Medulla oblongata (tissue), 1 donor: ENCODE data around the gene SEMA3F.
A peak's percentile ranks its signal among the peaks of the same experiment; 100 is the strongest.

Source experiments
- DNase-seq: peaks from one replicate; pipeline ENCODE4 v3.0.0-alpha.2; 2015; ENCODE audit errors: extremely low spot score

The SEMA3F gene

DNA sequence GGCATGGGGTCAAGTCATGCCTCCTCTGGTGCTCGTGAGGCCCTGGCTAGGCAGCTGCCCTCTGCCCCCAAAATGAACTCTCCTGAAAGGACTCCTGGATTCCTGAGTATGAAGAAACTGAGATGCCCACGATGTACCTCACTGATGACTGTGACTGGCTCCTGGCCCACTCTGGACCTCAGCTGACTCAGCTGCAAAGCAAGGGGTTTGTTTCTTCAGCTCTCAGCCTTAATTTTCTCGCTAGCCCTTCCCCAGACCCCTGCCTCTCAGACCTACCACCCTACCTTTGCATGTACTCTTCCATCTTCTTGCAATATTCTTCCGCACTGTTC lies 75.6 kb downstream of the SEMA3F start:
- no peak for DNase-seq

DNA sequence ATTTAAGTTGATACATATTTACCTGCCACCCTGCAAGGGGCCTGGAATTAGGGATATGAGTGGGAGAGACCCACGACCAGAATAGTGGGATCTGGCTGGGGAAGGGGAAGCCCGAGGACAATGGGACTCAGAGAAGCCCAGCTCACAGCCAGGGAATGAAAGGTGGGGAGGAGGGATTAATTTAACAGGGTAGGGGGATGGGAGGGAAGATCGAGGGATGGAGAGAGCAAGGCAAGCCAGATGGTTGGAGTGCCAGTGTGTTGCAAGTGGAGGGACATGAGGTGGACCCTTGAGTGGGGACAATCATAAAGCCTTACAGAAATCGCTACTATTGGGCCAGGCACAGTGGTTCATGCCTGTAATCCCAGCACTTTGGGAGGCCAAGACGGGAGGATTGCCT lies 76.5 kb downstream of the SEMA3F start:
- DNase-seq, result no peak

DNA sequence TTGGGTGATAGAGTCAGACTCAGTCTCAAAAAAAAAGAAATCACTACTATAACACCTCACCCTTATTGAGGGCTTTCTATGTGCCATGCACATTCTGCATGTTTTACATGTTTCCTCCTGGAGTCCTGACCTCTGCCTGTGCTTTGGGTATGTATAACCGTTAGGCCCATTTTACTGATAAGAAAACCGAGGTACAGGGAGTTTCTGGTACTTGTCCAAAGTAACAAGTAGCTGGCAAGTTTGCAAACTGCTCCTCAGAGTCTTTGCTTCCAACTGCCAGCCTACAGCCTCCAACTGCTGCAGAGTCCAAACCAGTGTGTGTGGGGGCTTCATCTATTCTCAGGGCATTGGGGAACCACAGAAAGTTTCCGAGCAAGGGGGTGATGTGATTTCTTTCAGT lies 77.2 kb downstream of the SEMA3F start:
- DNase-seq, result no peak

DNA sequence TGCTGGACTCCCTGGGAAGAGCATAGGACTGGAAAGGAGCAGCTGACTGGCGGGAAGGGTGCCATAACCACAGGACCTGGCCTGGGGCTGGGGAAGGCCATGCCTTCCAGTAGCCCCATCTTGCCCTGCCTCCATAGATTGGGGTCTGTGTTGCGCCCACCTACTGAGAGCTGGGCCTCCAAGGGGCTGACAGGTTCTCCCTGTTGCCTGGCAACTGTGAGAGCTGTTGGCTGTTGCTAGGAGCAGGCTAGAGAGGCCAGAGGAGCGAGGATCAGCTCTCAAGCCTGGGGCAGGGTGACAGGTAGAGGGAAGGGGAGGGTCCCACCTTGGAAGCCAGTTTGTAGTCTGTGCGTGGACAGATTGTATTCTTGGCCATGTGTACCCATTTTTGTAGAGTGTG lies 78.1 kb downstream of the SEMA3F start:
- no peak for DNase-seq

DNA sequence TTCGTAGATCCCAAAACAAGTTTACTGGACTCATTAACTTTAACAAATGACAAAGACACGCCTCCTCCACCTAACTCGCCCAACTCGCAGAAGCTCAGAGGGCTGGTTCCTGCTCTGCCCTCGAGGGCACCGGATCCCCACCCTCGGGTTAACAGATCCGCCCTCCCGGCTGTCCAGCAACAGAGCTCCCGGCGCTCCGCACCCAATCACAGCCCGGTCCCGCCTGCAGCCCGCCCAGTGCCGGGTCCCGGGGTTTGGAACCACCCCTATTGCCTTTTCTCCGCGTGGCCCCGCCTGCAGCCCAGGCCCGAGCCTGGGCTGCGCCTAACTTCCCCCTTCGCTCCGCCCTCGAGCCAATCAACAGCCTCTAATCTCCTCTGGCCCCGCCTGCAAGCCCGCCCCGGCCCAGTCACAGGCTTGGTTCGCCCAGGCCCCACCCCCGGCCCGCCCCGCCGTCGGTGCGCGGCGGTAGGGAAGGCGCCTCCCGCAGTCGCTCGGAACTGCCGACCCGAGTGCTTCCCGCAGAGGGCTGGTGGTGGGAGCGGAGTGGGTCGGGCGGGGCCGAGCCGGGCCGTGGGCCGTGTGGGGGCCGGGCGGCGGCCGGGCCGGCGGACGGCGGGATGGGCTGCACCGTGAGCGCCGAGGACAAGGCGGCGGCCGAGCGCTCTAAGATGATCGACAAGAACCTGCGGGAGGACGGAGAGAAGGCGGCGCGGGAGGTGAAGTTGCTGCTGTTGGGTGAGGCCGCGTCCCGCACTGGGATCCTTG lies 80.8 kb downstream of the SEMA3F start, which contains the start of gene GNAI2:
Gene GNAI2 (plus strand): TSS at position 489 of the 768 bp plus-strand sequence. CDS start 132 bp downstream, at position 621.
- peak; percentile 100 for DNase-seq

DNA sequence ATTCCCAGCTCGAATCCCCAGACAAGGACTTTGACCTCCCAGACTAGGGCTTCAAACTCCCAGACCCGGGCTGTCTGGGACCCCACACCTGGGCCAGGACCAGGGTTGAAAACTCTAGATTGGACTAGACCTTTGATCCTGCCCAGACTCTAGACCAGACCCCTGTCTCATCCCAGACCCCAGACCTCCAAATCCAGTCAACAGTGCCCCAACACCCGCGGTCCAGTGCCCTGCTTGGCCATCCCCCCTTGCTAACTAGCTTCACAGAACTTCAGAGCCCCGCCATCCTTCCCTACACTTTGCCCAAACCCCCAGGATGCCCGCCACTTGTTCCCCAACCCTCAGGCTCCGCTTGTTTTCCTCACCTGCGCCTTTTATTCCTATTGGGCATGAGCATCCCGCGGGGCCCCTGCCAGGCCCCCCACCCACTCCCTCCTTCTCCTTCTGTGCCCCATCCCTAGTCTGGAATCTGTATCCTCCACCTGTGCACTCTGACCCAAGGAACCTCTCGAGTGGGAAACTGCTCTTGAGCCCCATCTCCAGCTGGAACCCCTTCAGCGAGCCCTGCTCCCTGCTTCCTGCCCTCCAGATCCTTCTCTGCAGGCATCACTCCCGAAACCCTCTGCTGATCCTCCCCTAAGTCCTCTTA lies 81.5 kb downstream of the SEMA3F start:
- no peak for DNase-seq

DNA sequence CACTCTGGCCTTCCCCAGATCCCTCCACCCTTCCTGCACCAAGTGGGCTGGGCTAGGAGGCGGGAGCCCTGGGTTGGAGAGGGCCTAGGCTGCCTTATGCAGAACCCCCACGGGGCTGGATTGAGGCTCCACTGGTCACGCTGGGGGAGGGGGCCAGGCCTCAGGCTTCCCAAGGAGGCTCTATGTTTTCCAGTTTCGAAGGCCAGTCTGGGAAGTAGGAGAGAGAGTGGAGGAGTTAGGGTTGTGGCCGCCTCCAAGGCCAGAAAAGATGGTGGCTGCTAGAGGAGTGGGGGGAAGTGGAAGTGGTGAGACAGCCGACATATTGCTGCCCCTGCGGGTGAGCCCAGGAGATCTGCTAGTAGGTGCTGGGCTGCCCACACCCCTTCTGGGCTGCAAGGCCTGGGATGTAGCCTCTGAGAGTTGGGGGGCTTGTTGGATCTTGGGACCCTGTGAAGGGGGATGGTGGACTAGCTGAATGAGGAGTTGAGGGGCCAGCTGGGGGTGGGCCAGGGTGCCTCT lies 82.1 kb downstream of the SEMA3F start:
- DNase-seq, result no peak

DNA sequence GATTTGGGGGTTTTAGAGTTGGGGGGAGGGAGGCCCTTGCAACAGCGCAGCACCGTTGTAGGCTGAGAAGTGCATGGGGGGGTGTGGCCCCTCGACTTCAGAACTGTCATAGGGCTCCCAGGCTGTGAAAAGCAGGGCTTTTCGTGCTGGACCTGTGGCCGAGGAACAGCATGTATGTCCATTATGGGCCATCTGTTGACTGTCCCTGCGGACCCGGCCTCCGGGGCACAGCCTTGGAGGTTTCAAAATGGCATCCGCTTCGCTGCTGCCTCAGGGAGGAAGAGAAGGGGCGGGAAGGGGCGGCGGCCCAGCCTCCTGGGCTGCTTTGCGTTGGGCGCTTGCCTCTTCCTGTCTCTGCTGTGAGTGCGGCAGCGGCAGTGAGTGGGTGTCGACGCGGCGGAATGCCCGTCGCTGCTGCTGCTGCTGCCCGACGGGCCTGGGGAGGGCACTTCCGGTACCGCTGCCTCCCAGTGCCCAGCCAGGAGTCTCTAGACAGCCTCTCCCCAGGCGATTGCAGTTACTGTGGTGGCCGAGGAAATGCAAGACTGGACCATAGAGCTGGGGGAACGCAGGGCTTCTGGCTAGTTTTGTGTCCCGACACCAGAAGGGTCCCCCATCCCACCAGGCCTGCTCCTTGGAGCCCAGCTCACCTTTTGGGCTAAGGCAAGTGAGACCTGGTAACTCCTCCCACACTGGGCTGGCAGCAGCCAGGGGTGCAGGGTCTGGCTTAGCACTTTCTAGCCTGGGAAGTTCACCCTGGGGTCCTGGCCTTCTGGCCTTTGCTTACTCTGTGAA lies 82.8 kb downstream of the SEMA3F start:
- DNase-seq, result peak; percentile 80

DNA sequence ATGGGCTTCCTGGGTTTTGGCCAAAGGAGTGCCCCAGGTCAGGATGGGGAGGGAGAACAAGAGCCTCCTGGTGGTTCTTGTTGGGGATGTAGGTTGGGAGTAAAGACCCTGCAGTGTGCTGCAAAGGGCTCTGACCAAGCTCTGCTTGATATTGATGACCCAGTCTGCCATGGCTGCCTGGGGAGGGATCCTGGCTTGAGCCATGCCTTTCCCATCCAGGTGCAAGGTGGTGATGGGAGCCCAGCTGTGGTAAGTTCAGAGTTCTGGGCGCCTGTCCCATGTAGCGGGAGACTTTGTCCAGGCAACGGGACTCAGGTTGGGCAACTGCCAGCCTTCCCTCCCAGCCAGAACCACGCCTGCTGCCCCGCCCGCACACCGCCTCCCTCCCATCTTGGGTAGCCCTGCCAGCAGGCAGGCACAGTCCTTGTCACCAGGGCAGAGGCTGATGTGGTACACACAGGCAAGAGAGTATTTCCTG lies 83.5 kb downstream of the SEMA3F start:
- DNase-seq, result peak; percentile 85
